ENCODE results near the gene GALNTL6.
"Not testable (repeated sequence)": the region's sequence is repeated elsewhere in the genome, so short reads cannot be mapped to it uniquely, and the experiment has no call there.

Gene GALNTL6

GRCh38 chr4:173039617-173040577, 1226.7 kb downstream of the GALNTL6 start:
- H3K27ac Mint-ChIP-seq = no peak overlapping the region
- peaks cover 5% of the 10 kb centered on the region for H3K27me3 Mint-ChIP-seq (ENCODE audit: low read depth)
- no peaks in the 10 kb centered on the region for H3K36me3 Mint-ChIP-seq (ENCODE audit: low read depth)
- no peak overlapping the region for H3K4me3 Mint-ChIP-seq
- no peaks in the 10 kb centered on the region for H3K4me1 Mint-ChIP-seq (ENCODE audit: low read depth)
- H3K9me3 Mint-ChIP-seq = no peaks in the 10 kb centered on the region

- no peaks in the 10 kb centered on the region for H3K36me3 Mint-ChIP-seq (ENCODE audit: low read depth)
- no peaks in the 10 kb centered on the region for H3K9me3 Mint-ChIP-seq
- H3K27ac Mint-ChIP-seq = no peak overlapping the region
- no peak overlapping the region for H3K4me3 Mint-ChIP-seq
- peaks cover 5% of the 10 kb centered on the region for H3K27me3 Mint-ChIP-seq (ENCODE audit: low read depth)
- no peaks in the 10 kb centered on the region for H3K4me1 Mint-ChIP-seq (ENCODE audit: low read depth)
Measured at GRCh38 chr4:173041482-173041881, 1228.3 kb downstream of the GALNTL6 start.

- not testable (repeated sequence) for H3K27me3 Mint-ChIP-seq (ENCODE audit: low read depth); H3K27ac Mint-ChIP-seq; H3K36me3 Mint-ChIP-seq (ENCODE audit: low read depth); H3K9me3 Mint-ChIP-seq; H3K4me1 Mint-ChIP-seq (ENCODE audit: low read depth); H3K4me3 Mint-ChIP-seq
Measured at GRCh38 chr4:173042139-173042538, 1228.9 kb downstream of the GALNTL6 start.

- Mint-ChIP-seq H3K9me3 (no peaks in the 10 kb centered on the region), H3K4me1 (ENCODE audit: low read depth) (no peaks in the 10 kb centered on the region), H3K27ac (no peak overlapping the region), H3K27me3 (ENCODE audit: low read depth) (peaks cover 2% of the 10 kb centered on the region), H3K36me3 (ENCODE audit: low read depth) (no peaks in the 10 kb centered on the region), H3K4me3 (no peak overlapping the region)
Measured at GRCh38 chr4:173044340-173044739, 1231.1 kb downstream of the GALNTL6 start.

- Mint-ChIP-seq H3K27me3 (ENCODE audit: low read depth) (peaks cover 4% of the 10 kb centered on the region), H3K27ac (no peak overlapping the region), H3K4me3 (no peak overlapping the region), H3K9me3 (no peaks in the 10 kb centered on the region), H3K4me1 (ENCODE audit: low read depth) (no peaks in the 10 kb centered on the region), H3K36me3 (ENCODE audit: low read depth) (no peaks in the 10 kb centered on the region)
Measured at GRCh38 chr4:173045571-173045970, 1232.4 kb downstream of the GALNTL6 start.

GRCh38 chr4:173046144-173046543, 1232.9 kb downstream of the GALNTL6 start:
- H3K36me3 Mint-ChIP-seq (ENCODE audit: low read depth) = no peaks in the 10 kb centered on the region
- H3K27me3 Mint-ChIP-seq (ENCODE audit: low read depth) = peaks cover 4% of the 10 kb centered on the region
- H3K4me3 Mint-ChIP-seq = no peak overlapping the region
- H3K9me3 Mint-ChIP-seq = no peaks in the 10 kb centered on the region
- H3K4me1 Mint-ChIP-seq (ENCODE audit: low read depth) = no peaks in the 10 kb centered on the region
- H3K27ac Mint-ChIP-seq = no peak overlapping the region

- Mint-ChIP-seq H3K4me3 (no peak overlapping the region), H3K36me3 (ENCODE audit: low read depth) (no peaks in the 10 kb centered on the region), H3K27me3 (ENCODE audit: low read depth) (peaks cover 4% of the 10 kb centered on the region), H3K9me3 (no peaks in the 10 kb centered on the region), H3K27ac (no peak overlapping the region), H3K4me1 (ENCODE audit: low read depth) (no peaks in the 10 kb centered on the region)
Measured at GRCh38 chr4:173046818-173047217, 1233.6 kb downstream of the GALNTL6 start.

GRCh38 chr4:173051232-173051631, 1238.0 kb downstream of the GALNTL6 start:
- Mint-ChIP-seq H3K36me3 (ENCODE audit: low read depth) (no peaks in the 10 kb centered on the region), H3K27ac (no peak overlapping the region), H3K27me3 (ENCODE audit: low read depth) (peaks cover 4% of the 10 kb centered on the region), H3K4me1 (ENCODE audit: low read depth) (no peaks in the 10 kb centered on the region), H3K4me3 (no peak overlapping the region), H3K9me3 (no peaks in the 10 kb centered on the region)

GRCh38 chr4:173051716-173052115, 1238.5 kb downstream of the GALNTL6 start:
- Mint-ChIP-seq H3K4me1 (ENCODE audit: low read depth) (no peaks in the 10 kb centered on the region), H3K27me3 (ENCODE audit: low read depth) (peaks cover 4% of the 10 kb centered on the region), H3K36me3 (ENCODE audit: low read depth) (no peaks in the 10 kb centered on the region), H3K4me3 (no peak overlapping the region), H3K9me3 (no peaks in the 10 kb centered on the region), H3K27ac (no peak overlapping the region)

- no peaks in the 10 kb centered on the region for H3K36me3 Mint-ChIP-seq (ENCODE audit: low read depth)
- H3K9me3 Mint-ChIP-seq = no peaks in the 10 kb centered on the region
- peaks cover 4% of the 10 kb centered on the region for H3K27me3 Mint-ChIP-seq (ENCODE audit: low read depth)
- H3K27ac Mint-ChIP-seq = no peak overlapping the region
- no peaks in the 10 kb centered on the region for H3K4me1 Mint-ChIP-seq (ENCODE audit: low read depth)
- no peak overlapping the region for H3K4me3 Mint-ChIP-seq
Measured at GRCh38 chr4:173052439-173052838, 1239.2 kb downstream of the GALNTL6 start.

GRCh38 chr4:173056271-173056670, 1243.1 kb downstream of the GALNTL6 start:
- Mint-ChIP-seq H3K36me3 (ENCODE audit: low read depth) (no peaks in the 10 kb centered on the region), H3K4me3 (no peak overlapping the region), H3K9me3 (no peaks in the 10 kb centered on the region), H3K27me3 (ENCODE audit: low read depth) (no peaks in the 10 kb centered on the region), H3K4me1 (ENCODE audit: low read depth) (no peaks in the 10 kb centered on the region), H3K27ac (no peak overlapping the region)

- Mint-ChIP-seq H3K4me1 (ENCODE audit: low read depth) (no peaks in the 10 kb centered on the region), H3K4me3 (no peak overlapping the region), H3K36me3 (ENCODE audit: low read depth) (no peaks in the 10 kb centered on the region), H3K27ac (no peak overlapping the region), H3K27me3 (ENCODE audit: low read depth) (no peaks in the 10 kb centered on the region), H3K9me3 (no peaks in the 10 kb centered on the region)
Measured at GRCh38 chr4:173056710-173057109, 1243.5 kb downstream of the GALNTL6 start.

GRCh38 chr4:173057442-173057841, 1244.2 kb downstream of the GALNTL6 start:
- Mint-ChIP-seq H3K9me3 (no peaks in the 10 kb centered on the region), H3K4me3 (no peak overlapping the region), H3K27me3 (ENCODE audit: low read depth) (no peaks in the 10 kb centered on the region), H3K36me3 (ENCODE audit: low read depth) (no peaks in the 10 kb centered on the region), H3K4me1 (ENCODE audit: low read depth) (no peaks in the 10 kb centered on the region), H3K27ac (no peak overlapping the region)

- Mint-ChIP-seq H3K4me1 (ENCODE audit: low read depth) (no peaks in the 10 kb centered on the region), H3K27ac (no peak overlapping the region), H3K27me3 (ENCODE audit: low read depth) (no peaks in the 10 kb centered on the region), H3K9me3 (no peaks in the 10 kb centered on the region), H3K4me3 (no peak overlapping the region), H3K36me3 (ENCODE audit: low read depth) (no peaks in the 10 kb centered on the region)
Measured at GRCh38 chr4:173057901-173058300, 1244.7 kb downstream of the GALNTL6 start.

GRCh38 chr4:173061160-173061559, 1248.0 kb downstream of the GALNTL6 start:
- Mint-ChIP-seq H3K4me3 (no peak overlapping the region), H3K9me3 (no peaks in the 10 kb centered on the region), H3K4me1 (ENCODE audit: low read depth) (no peaks in the 10 kb centered on the region), H3K36me3 (ENCODE audit: low read depth) (no peaks in the 10 kb centered on the region), H3K27me3 (ENCODE audit: low read depth) (no peaks in the 10 kb centered on the region), H3K27ac (no peak overlapping the region)
